Measurements from ENCODE around the gene HBG1.

HBG1 gene

DNA sequence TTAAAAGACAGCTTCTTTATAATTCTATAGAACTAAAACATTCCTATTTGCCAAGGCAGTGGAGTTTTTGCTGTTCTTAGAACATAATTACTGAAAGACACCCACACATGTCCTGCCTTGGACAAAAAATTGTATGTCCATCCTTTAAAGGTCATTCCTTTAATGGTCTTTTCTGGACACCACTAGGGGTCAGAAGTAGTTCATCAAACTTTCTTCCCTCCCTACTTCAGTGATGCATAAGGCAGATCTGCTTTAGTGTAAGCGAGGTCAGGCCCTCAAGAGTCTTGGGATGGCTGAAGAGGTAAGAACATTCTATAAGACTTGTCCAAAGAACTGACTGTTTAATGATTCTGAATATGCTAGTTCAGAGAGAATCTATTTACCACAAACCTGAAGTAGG lies 44.9 kb downstream of the HBG1 start:
- DNase-seq = peak; percentile 89 to 90
- TF ChIP-seq POLR2A (IDR thresholded peaks at IDR 0.05; ENCODE audit: low read length) (no peak), GATA1 (IDR thresholded peaks at IDR 0.05; ENCODE audit: low read depth, low read length) (no peak)

DNA sequence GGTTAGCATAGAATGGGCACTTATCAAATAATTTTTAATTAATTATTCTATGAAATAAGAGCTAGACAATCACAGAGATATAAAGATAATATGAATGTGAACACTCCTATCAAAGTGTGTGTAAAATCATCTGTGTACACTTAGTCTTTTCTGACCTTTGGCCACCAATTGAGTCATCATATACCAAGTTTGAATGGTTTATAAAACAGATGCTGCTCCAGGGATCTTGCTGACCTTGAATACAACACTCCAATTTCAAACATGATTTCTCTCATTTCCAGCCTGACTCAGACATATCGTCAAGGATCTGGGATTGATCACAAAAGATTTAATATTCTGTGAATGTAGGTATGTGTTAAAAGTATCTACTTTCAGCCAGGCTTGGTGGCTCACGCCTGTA lies 46.3 kb downstream of the HBG1 start:
- TF ChIP-seq POLR2A (IDR thresholded peaks at IDR 0.05; ENCODE audit: low read length) (no peak), GATA1 (IDR thresholded peaks at IDR 0.05; ENCODE audit: low read depth, low read length) (no peak)
- DNase-seq = no peak

DNA sequence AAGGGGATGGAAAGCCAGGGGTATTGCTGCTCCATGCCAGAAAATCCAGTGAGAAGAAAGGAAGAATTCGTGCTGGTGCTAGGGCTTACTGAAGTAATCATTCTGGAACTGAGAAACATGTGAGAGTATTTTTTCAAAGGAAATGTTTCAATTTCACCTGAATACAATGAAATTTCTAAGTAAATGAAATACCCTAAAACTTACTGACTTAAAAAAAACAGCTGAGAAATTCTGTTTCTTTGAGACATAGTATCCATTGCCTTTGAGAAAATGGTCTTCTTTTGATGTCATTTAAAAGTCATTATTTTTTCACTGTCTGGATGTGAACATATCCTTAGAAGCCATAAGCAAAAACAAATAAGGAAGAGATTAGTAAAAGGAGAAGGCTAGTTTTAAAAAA lies 49.1 kb downstream of the HBG1 start, which contains the start of gene OR51V1:
OR51V1 (minus strand) TSS at position 101 of the 400 bp plus-strand sequence; CDS start at position 101, 0 bp downstream.
- DNase-seq = no peak
- TF ChIP-seq POLR2A (IDR thresholded peaks at IDR 0.05; ENCODE audit: low read length) = no peak

DNA sequence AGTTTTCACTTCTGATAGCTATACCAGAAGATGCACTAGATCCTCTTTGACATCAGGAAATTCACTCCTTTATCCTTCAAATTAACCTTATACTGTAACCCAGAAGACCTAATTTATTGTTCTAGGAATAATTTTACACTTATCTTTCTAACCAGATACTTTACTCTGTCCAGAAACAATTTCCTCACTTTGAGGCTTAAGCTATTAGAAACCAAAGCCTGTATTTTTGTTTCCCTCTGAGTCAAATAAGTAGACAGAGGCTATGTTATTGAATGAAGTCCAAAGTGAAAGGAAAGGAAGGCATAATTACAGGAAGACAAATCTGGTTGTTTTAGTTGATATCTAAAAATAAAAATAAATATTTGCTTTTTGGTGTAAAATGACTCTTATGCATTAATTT lies 51.4 kb downstream of the HBG1 start:
- DNase-seq = no peak
- TF ChIP-seq POLR2A (IDR thresholded peaks at IDR 0.05; ENCODE audit: low read length) (no peak), GATA1 (IDR thresholded peaks at IDR 0.05; ENCODE audit: low read depth, low read length) (no peak)
